ENCODE results near the gene AUNIP.
A peak's percentile ranks its signal among the peaks of the same experiment; 100 is the strongest.

The AUNIP gene

GRCh38 chr1:25896266-25896665, 37.0 kb upstream of the AUNIP start:
- no peak for TF ChIP-seq CTCF (IDR thresholded peaks at IDR 0.05; ENCODE audit: low read depth, low read length)

GRCh38 chr1:25895365-25895990, 36.2 kb upstream of the AUNIP start:
- peak; percentile 85 for DNase-seq (ENCODE audit: extremely low read depth, low read depth)

More at GRCh38 chr1:25896266-25896665, 37.0 kb upstream of the AUNIP start:
- DNase-seq (ENCODE audit: extremely low read depth, low read depth) = no peak

GRCh38 chr1:25893116-25893515, 33.9 kb upstream of the AUNIP start:
- DNase-seq (ENCODE audit: extremely low read depth, low read depth) = no peak
- TF ChIP-seq CTCF (IDR thresholded peaks at IDR 0.05; ENCODE audit: low read depth, low read length) = no peak

More at GRCh38 chr1:25895365-25895990, 36.2 kb upstream of the AUNIP start:
- peak; percentile 97 for TF ChIP-seq CTCF (IDR thresholded peaks at IDR 0.05; ENCODE audit: low read depth, low read length)

- no peak for TF ChIP-seq CTCF (IDR thresholded peaks at IDR 0.05; ENCODE audit: low read depth, low read length)
- no peak for DNase-seq (ENCODE audit: extremely low read depth, low read depth)
These were observed 32.3 kb upstream of the AUNIP start for GRCh38 chr1:25891606-25892005.

GRCh38 chr1:25890239-25891034, 31.2 kb upstream of the AUNIP start:
- DNase-seq (ENCODE audit: extremely low read depth, low read depth) = no peak
- TF ChIP-seq CTCF (IDR thresholded peaks at IDR 0.05; ENCODE audit: low read depth, low read length) = no peak

- no peak for DNase-seq (ENCODE audit: extremely low read depth, low read depth)
- TF ChIP-seq CTCF (IDR thresholded peaks at IDR 0.05; ENCODE audit: low read depth, low read length) = peak; percentile 21
These were observed 30.2 kb upstream of the AUNIP start for GRCh38 chr1:25889470-25889869.

GRCh38 chr1:25888426-25888987, 29.2 kb upstream of the AUNIP start:
- no peak for TF ChIP-seq CTCF (IDR thresholded peaks at IDR 0.05; ENCODE audit: low read depth, low read length)

More at GRCh38 chr1:25888426-25888987, 29.2 kb upstream of the AUNIP start:
- no peak for DNase-seq (ENCODE audit: extremely low read depth, low read depth)

Data from AG09319 (cell line).